SK-N-SH (cell line): ENCODE measurements around the gene SYNJ1. TPM values are rescaled to one million over a fixed set of nuclear protein-coding genes. Genes with fewer than 3 reads are reported as not detected.

Source experiments
- CTCF ChIA-PET: fragments of 300-600, 350-600 bp; formaldehyde crosslinking; extraction: SDS; loops from one replicate; lab custom pipeline; 2021; lab: Yijun Ruan, JAX
- POLR2A ChIA-PET: fragments of 350-600 bp; sonication (Branson Sonifier 250); formaldehyde crosslinking; extraction: SDS; loops from one replicate; lab custom pipeline; 2020; ENCODE audit warnings: antibody characterized with exemption, inconsistent platforms; lab: Yijun Ruan, JAX
- DNase-seq: peaks from one replicate; pipeline ENCODE4 v3.0.0; 2012
- H2AFZ ChIP-seq: fragments of 200-600 bp; sonication (generic); 2 replicates; pipeline ENCODE4 v1.8.1; 2016; ENCODE audit warnings: antibody characterized with exemption, mild to moderate bottlenecking, low read depth
- H3F3A ChIP-seq: fragments of 200-600 bp; sonication (generic); replicated peaks from 2 replicates; pipeline ENCODE3; 2016; ENCODE audit warnings: antibody characterized with exemption, mild to moderate bottlenecking; ENCODE audit not compliant: insufficient read depth
- H3K27ac ChIP-seq, 2 experiments: fragments of 200-500 bp in 1 of 2; fragments of 200-600 bp in 1 of 2; sonication (Bioruptor generic) in 1 of 2; sonication (generic), shearing (Covaris generic) in 1 of 2; 2 replicates each; pipeline versions ENCODE4 v1.5.1 to v1.6.1; 2014 to 2016; ENCODE audit warnings: low read depth in 2 of 2, inconsistent platforms in 1 of 2, low read length in 1 of 2, mild to moderate bottlenecking in 1 of 2, mixed read lengths in 1 of 2
- H3K27me3 ChIP-seq: fragments of 200-600 bp; sonication (generic), shearing (Covaris generic); 2 replicates; pipeline ENCODE4 v1.6.1; 2016; ENCODE audit warnings: mixed run types; ENCODE audit not compliant: insufficient read depth
- H3K36me3 ChIP-seq, 2 experiments: fragments of 200-500 bp in 1 of 2; fragments of 200-600 bp in 1 of 2; sonication (Bioruptor generic) in 1 of 2; sonication (generic) in 1 of 2; replicated peaks in 1 of 2; 2 replicates each; pipeline versions ENCODE3 to v1.5.1; 2014 to 2016; ENCODE audit warnings: low read length in 1 of 2, mild to moderate bottlenecking in 1 of 2; ENCODE audit not compliant: insufficient read depth in 2 of 2, control insufficient read depth in 1 of 2
- H3K4me1 ChIP-seq, 2 experiments: fragments of 200-500 bp in 1 of 2; fragments of 200-600 bp in 1 of 2; sonication (Bioruptor generic) in 1 of 2; sonication (generic), shearing (Covaris generic) in 1 of 2; 2 replicates each; pipeline versions ENCODE4 v1.5.1 to v1.6.1; 2014 to 2016; ENCODE audit warnings: low read depth in 1 of 2, low read length in 1 of 2, mixed run types in 1 of 2; ENCODE audit not compliant: insufficient read depth in 2 of 2, control insufficient read depth in 1 of 2
- H3K4me2 ChIP-seq: fragments of 200-600 bp; sonication (generic), shearing (Covaris generic); 2 replicates; pipeline ENCODE4 v1.6.1; 2017; ENCODE audit warnings: mixed run types
- H3K4me3 ChIP-seq, 2 experiments: fragments of 200-500 bp in 1 of 2; fragments of 200-600 bp in 1 of 2; sonication (Bioruptor generic) in 1 of 2; sonication (generic), shearing (Covaris generic) in 1 of 2; 2 replicates each; pipeline versions ENCODE4 v1.5.1 to v1.8.1; 2014 to 2016; ENCODE audit warnings: low read depth in 2 of 2, inconsistent platforms in 1 of 2, low read length in 1 of 2, mild to moderate bottlenecking in 1 of 2, mixed read lengths in 1 of 2, moderate library complexity in 1 of 2
- H3K79me2 ChIP-seq: fragments of 200-600 bp; sonication (generic); 2 replicates; pipeline ENCODE4 v1.8.1; 2017; ENCODE audit warnings: mild to moderate bottlenecking; ENCODE audit not compliant: insufficient read depth
- H3K9ac ChIP-seq: fragments of 200-600 bp; sonication (generic); 2 replicates; pipeline ENCODE4 v1.6.1; 2017; ENCODE audit warnings: mixed run types
- H3K9me2 ChIP-seq: fragments of 200-600 bp; sonication (generic); 2 replicates; pipeline ENCODE4 v1.6.1; 2017; ENCODE audit warnings: mixed run types
- H3K9me3 ChIP-seq: fragments of 200-600 bp; sonication (generic); 2 replicates; pipeline ENCODE4 v1.6.1; 2017; ENCODE audit warnings: mixed run types, mild to moderate bottlenecking, moderate library complexity
- H4K20me1 ChIP-seq: fragments of 200-600 bp; sonication (generic); 2 replicates; pipeline ENCODE4 v1.6.1; 2017; ENCODE audit warnings: mild to moderate bottlenecking, mixed run types; ENCODE audit not compliant: insufficient read depth
- ELF1 ChIP-seq: IDR thresholded peaks from 2 replicates; pipeline ENCODE4 v1.4.0; 2012
- EP300 ChIP-seq, 2 experiments: IDR thresholded peaks; 2 replicates each; pipeline versions ENCODE4 v1.4.0 to v1.6.1; 2012; ENCODE audit warnings: borderline replicate concordance in 1 of 2, low read depth in 1 of 2, low read length in 1 of 2
- EZH2phosphoT487 ChIP-seq: fragments of 200-600 bp; sonication (generic); IDR thresholded peaks from 2 replicates; pipeline ENCODE4 v1.6.1; 2017; ENCODE audit warnings: low read depth, mixed run types, mild to moderate bottlenecking, antibody characterized with exemption, moderate library complexity, borderline replicate concordance
- FOSL2 ChIP-seq: IDR thresholded peaks from 2 replicates; pipeline ENCODE4 v1.4.0; 2012; ENCODE audit warnings: low read depth, mild to moderate bottlenecking, moderate library complexity, borderline replicate concordance
- FOXJ3 ChIP-seq: sonication (generic); formaldehyde crosslinking; IDR thresholded peaks from 2 replicates; pipeline ENCODE4 v1.5.1; 2020; ENCODE audit warnings: mild to moderate bottlenecking, missing genetic modification reagents
- FOXM1 ChIP-seq: IDR thresholded peaks from 2 replicates; pipeline ENCODE4 v1.4.0; 2012; ENCODE audit warnings: low read depth, mild to moderate bottlenecking
- JUND ChIP-seq: IDR thresholded peaks from 2 replicates; pipeline ENCODE4 v1.4.0; 2012
- MEF2A ChIP-seq: IDR thresholded peaks from 2 replicates; pipeline ENCODE4 v1.4.0; 2012; ENCODE audit warnings: low read depth, borderline replicate concordance
- NFIC ChIP-seq: IDR thresholded peaks from 2 replicates; pipeline ENCODE4 v1.4.0; 2012; ENCODE audit warnings: borderline replicate concordance
- NRF1 ChIP-seq: IDR thresholded peaks from 2 replicates; pipeline ENCODE4 v1.6.1; 2012; ENCODE audit warnings: low read depth, mild to moderate bottlenecking, low read length
- RAD21 ChIP-seq: IDR thresholded peaks from 2 replicates; pipeline ENCODE4 v1.6.1; 2012; ENCODE audit warnings: mild to moderate bottlenecking, low read length
- REST ChIP-seq: IDR thresholded peaks from 2 replicates; pipeline ENCODE4 v1.6.1; 2012; ENCODE audit warnings: mild to moderate bottlenecking, low read depth, low read length, moderate library complexity
- TAF1 ChIP-seq: IDR thresholded peaks from 2 replicates; pipeline ENCODE4 v1.6.1; 2012; ENCODE audit warnings: low read depth, mild to moderate bottlenecking, low read length, moderate library complexity, borderline replicate concordance
- USF1 ChIP-seq: IDR thresholded peaks from 2 replicates; pipeline ENCODE4 v1.4.0; 2012; ENCODE audit warnings: low read depth, borderline replicate concordance
- YY1 ChIP-seq: IDR thresholded peaks from 2 replicates; pipeline ENCODE4 v1.4.0; 2012; ENCODE audit warnings: low read depth, mild to moderate bottlenecking
- ZBTB33 ChIP-seq: IDR thresholded peaks from 2 replicates; pipeline ENCODE4 v1.4.0; 2012; ENCODE audit warnings: low read depth, borderline replicate concordance
- WGBS: methylation state at CpG from one replicate; pipeline ENCODE4 v1.1.6; 2017; ENCODE audit warnings: low lambda C conversion rate; 5-methylcytosine and 5-hydroxymethylcytosine counted together
- polyA plus RNA-seq, 3 experiments: library from polyadenylated mRNA; depleted of rRNA; stranded (reverse); fragments of >200 nt; gene quantifications; 2 replicates each; pipeline ENCODE4 v1.2.3, GENCODE V29; 2012
- TF ChIP-seq, protein P1 (sequence below): fragments of 150-350 bp; IDR thresholded peaks from 2 replicates; pipeline ENCODE4 v1.6.1; 2016; ENCODE audit warnings: mild to moderate bottlenecking, low read depth, low read length

Gene SYNJ1
- polyA plus RNA-seq, 1 of the 3 experiments (the other 2 are of a cell fraction), result 3.3 TPM

DNA sequence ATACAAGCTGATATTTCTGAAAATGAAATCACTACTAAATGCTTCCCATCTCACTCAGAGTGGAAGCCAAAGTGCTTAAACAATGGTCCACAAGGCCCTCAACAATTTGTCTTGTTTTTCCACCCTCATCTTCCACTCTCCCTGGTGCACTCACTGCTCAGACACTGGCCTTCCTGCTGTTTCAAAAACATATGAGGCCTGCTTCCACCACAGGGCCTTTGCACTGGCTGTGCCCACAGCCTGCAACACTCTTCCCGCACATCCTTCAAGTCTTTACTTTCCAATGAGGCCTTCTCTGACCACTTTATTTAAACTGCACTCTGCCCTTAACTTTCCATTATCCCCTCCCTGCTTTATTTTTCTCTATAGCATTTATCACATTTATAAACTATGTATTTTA, 53.8 kb downstream of the SYNJ1 start:
- CTCF ChIA-PET, result interaction anchor here (0.7 to 1.1 kb wide), 2 partner anchors 64 to 152 kb away, joined by 3 read pairs; no protein-coding TSS in a partner anchor
- TF ChIP-seq RAD21 (no peak), USF1 (no peak), ELF1 (no peak), EZH2phosphoT487 (no peak), MEF2A (no peak), JUND (no peak), REST (no peak), NFIC (no peak), YY1 (no peak), FOXM1 (no peak), NRF1 (no peak), FOSL2 (no peak), EP300 (IDR thresholded peaks at IDR 0.05; ENCODE audit: borderline replicate concordance in 1 of 2, low read depth in 1 of 2, low read length in 1 of 2) (no peak), TAF1 (no peak), FOXJ3 (CRISPR knock-in tag) (no peak), ZBTB33 (no peak)
- TF ChIP-seq, protein P1, sequence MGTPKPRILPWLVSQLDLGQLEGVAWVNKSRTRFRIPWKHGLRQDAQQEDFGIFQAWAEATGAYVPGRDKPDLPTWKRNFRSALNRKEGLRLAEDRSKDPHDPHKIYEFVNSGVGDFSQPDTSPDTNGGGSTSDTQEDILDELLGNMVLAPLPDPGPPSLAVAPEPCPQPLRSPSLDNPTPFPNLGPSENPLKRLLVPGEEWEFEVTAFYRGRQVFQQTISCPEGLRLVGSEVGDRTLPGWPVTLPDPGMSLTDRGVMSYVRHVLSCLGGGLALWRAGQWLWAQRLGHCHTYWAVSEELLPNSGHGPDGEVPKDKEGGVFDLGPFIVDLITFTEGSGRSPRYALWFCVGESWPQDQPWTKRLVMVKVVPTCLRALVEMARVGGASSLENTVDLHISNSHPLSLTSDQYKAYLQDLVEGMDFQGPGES, result no peak

More for the DNA sequence above, 53.8 kb downstream of the SYNJ1 start:
- no peak for DNase-seq
- Histone ChIP-seq H3K9me3 (no peaks in the 10 kb centered on the region), H3K4me2 (no peak overlapping the region), H3K9me2 (no peaks in the 10 kb centered on the region), H3K4me3 (no peak overlapping the region), H3F3A (no peaks in the 10 kb centered on the region), H2AFZ (no peak overlapping the region), H3K4me1 (no peaks in the 10 kb centered on the region), H3K36me3 (peaks cover 31 to 33% of the 10 kb centered on the region in 2 experiments), H4K20me1 (no peaks in the 10 kb centered on the region), H3K27me3 (no peaks in the 10 kb centered on the region), H3K79me2 (no peaks in the 10 kb centered on the region), H3K9ac (no peak overlapping the region), H3K27ac (no peak overlapping the region)
- POLR2A ChIA-PET, result no interaction called here
- 100% methylated on average over 1 of the region's 1 CpG for WGBS
